ENCODE results near the gene PHOSPHO2.
"Not testable (repeated sequence)": the region's sequence is repeated elsewhere in the genome, so short reads cannot be mapped to it uniquely, and the experiment has no call there.

Gene PHOSPHO2

GRCh38 chr2:169684712-169685111 is 9.6 kb upstream of the PHOSPHO2 start:
- not testable (repeated sequence) for DNase-seq

- not testable (repeated sequence) for DNase-seq
Observed at GRCh38 chr2:169686825-169687224, 7.4 kb upstream of the PHOSPHO2 start.

- not testable (repeated sequence) for DNase-seq
Observed at GRCh38 chr2:169687943-169688342, 6.3 kb upstream of the PHOSPHO2 start.

GRCh38 chr2:169690958-169691357 is 3.3 kb upstream of the PHOSPHO2 start:
- no peak for DNase-seq

GRCh38 chr2:169692718-169693117 is 1.6 kb upstream of the PHOSPHO2 start:
- DNase-seq: no peak

GRCh38 chr2:169693360-169693759 is 909 bp upstream of the PHOSPHO2 start:
- DNase-seq: peak; percentile 6

GRCh38 chr2:169694894-169695260 is 608 bp downstream of the PHOSPHO2 start:
- no peak for DNase-seq

- no peak for DNase-seq
Observed at GRCh38 chr2:169696381-169696780, 2.1 kb downstream of the PHOSPHO2 start.

GRCh38 chr2:169699173-169699572 is 4.9 kb downstream of the PHOSPHO2 start:
- DNase-seq: not testable (repeated sequence)

GRCh38 chr2:169702996-169703395 is 8.7 kb downstream of the PHOSPHO2 start:
- DNase-seq: no peak

GRCh38 chr2:169704160-169704708 is 10.0 kb downstream of the PHOSPHO2 start:
- DNase-seq: peak; percentile 35

GRCh38 chr2:169705927-169706326 is 11.7 kb downstream of the PHOSPHO2 start:
- no peak for DNase-seq

GRCh38 chr2:169707626-169708025 is 13.4 kb downstream of the PHOSPHO2 start:
- no peak for DNase-seq

GRCh38 chr2:169709331-169709730 is 15.1 kb downstream of the PHOSPHO2 start:
- DNase-seq: no peak

GRCh38 chr2:169709981-169710380 is 15.7 kb downstream of the PHOSPHO2 start:
- no peak for DNase-seq

- DNase-seq: no peak
Observed at GRCh38 chr2:169711751-169712509, 17.7 kb downstream of the PHOSPHO2 start.

GRCh38 chr2:169712791-169713227 is 18.5 kb downstream of the PHOSPHO2 start:
- DNase-seq: no peak

GRCh38 chr2:169713331-169713730 is 19.1 kb downstream of the PHOSPHO2 start:
- DNase-seq: no peak

GRCh38 chr2:169714699-169715098 is 20.4 kb downstream of the PHOSPHO2 start:
- DNase-seq: no peak

- DNase-seq: no peak
Observed at GRCh38 chr2:169715379-169716237, 21.3 kb downstream of the PHOSPHO2 start.

- no peak for DNase-seq
Observed at GRCh38 chr2:169716238-169716886, 22.1 kb downstream of the PHOSPHO2 start.

- no peak for DNase-seq
Observed at GRCh38 chr2:169716938-169717690, 22.8 kb downstream of the PHOSPHO2 start.
